ENCODE measurements around the gene ACTC1.

DNA sequence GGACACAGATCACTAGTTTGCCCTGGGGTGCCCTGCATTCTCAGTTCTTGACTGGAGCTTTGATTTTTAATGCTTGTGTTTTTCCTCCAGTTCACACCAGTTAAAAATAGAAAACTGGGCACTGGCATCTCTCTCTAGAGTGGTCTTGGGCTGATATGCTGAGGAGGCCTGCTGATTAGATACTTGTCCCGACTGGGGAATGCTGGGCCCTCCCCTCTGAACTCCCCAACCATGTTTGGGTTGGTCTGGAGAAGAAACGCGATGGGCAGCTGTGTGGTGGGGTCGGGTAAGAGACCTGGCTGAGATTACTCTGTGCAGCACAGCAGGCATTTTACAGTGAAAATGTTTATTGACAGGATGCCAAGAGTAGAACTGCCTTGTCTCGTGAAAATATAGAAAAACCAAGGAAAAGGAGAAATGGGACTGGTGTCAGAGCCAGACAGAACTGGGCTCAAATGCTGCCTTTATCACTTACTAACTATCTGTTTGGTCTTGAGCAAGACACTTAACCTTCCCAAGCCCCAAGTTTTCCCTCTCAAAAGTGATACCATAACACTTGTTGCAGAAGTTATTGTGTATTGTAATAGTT, 1.6 kb upstream of the ACTC1 start:
- TF ChIP-seq, protein P1, sequence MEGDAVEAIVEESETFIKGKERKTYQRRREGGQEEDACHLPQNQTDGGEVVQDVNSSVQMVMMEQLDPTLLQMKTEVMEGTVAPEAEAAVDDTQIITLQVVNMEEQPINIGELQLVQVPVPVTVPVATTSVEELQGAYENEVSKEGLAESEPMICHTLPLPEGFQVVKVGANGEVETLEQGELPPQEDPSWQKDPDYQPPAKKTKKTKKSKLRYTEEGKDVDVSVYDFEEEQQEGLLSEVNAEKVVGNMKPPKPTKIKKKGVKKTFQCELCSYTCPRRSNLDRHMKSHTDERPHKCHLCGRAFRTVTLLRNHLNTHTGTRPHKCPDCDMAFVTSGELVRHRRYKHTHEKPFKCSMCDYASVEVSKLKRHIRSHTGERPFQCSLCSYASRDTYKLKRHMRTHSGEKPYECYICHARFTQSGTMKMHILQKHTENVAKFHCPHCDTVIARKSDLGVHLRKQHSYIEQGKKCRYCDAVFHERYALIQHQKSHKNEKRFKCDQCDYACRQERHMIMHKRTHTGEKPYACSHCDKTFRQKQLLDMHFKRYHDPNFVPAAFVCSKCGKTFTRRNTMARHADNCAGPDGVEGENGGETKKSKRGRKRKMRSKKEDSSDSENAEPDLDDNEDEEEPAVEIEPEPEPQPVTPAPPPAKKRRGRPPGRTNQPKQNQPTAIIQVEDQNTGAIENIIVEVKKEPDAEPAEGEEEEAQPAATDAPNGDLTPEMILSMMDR (IDR thresholded peaks at IDR 0.05), result no peak
- no peak for TF ChIP-seq POLR2A (IDR thresholded peaks at IDR 0.05)

Measured in body of pancreas (tissue), 4 donors.